Memory B cell (primary cell): Measurements from ENCODE around the gene DTNA.

Experiments used
- ATAC-seq: fragments of 150-1000 bp; cut with Tn5 transposase; 2 replicates; pipeline ENCODE4 v1.10.0; 2021; ENCODE audit warnings: low read depth, mild to moderate bottlenecking, moderate library complexity
- DNase-seq, 2 donors: peaks; one replicate each; pipeline ENCODE4 v3.0.0; 2022; ENCODE audit warnings: low spot score in 2 of 2
- H3K27ac Mint-ChIP-seq: one replicate; pipeline ENCODE4 v1.8.0; 2022; ENCODE audit warnings: mild to moderate bottlenecking, moderate library complexity, mixed read lengths
- H3K27me3 Mint-ChIP-seq: one replicate; pipeline ENCODE4 v1.8.0; 2022; ENCODE audit warnings: mixed read lengths
- H3K36me3 Mint-ChIP-seq: one replicate; pipeline ENCODE4 v1.8.0; 2022; ENCODE audit warnings: mild to moderate bottlenecking, mixed read lengths
- H3K4me1 Mint-ChIP-seq: one replicate; pipeline ENCODE4 v1.8.0; 2022; ENCODE audit warnings: mixed read lengths
- H3K4me3 Mint-ChIP-seq: one replicate; pipeline ENCODE4 v1.8.0; 2022; ENCODE audit warnings: mild to moderate bottlenecking, moderate library complexity, mixed read lengths
- H3K9me3 Mint-ChIP-seq: one replicate; pipeline ENCODE4 v1.8.0; 2022; ENCODE audit warnings: mixed read lengths

Gene DTNA

GRCh38 chr18:34818064-34818463 lies 108.0 kb downstream of the DTNA start:
- DNase-seq: no peak
- H3K27me3 Mint-ChIP-seq: peaks cover 6% of the 10 kb centered on the region
- H3K36me3 Mint-ChIP-seq: no peaks in the 10 kb centered on the region
- no peaks in the 10 kb centered on the region for H3K9me3 Mint-ChIP-seq
- H3K27ac Mint-ChIP-seq: no peak overlapping the region
- no peaks in the 10 kb centered on the region for H3K4me1 Mint-ChIP-seq
- no peak overlapping the region for H3K4me3 Mint-ChIP-seq
- ATAC-seq: no peak

- Mint-ChIP-seq H3K4me1 (no peaks in the 10 kb centered on the region), H3K27ac (no peak overlapping the region), H3K9me3 (no peaks in the 10 kb centered on the region), H3K27me3 (peaks cover 6% of the 10 kb centered on the region), H3K36me3 (no peaks in the 10 kb centered on the region), H3K4me3 (no peak overlapping the region)
- DNase-seq: no peak
- ATAC-seq: no peak
These were observed 110.4 kb downstream of the DTNA start for GRCh38 chr18:34820360-34821065.

GRCh38 chr18:34821669-34822210 lies 111.6 kb downstream of the DTNA start:
- H3K4me1 Mint-ChIP-seq: no peaks in the 10 kb centered on the region
- ATAC-seq (no peak), DNase-seq (no peak)
- peaks cover 6% of the 10 kb centered on the region for H3K27me3 Mint-ChIP-seq
- H3K36me3 Mint-ChIP-seq: no peaks in the 10 kb centered on the region
- no peaks in the 10 kb centered on the region for H3K9me3 Mint-ChIP-seq
- no peak overlapping the region for H3K27ac Mint-ChIP-seq
- H3K4me3 Mint-ChIP-seq: no peak overlapping the region

GRCh38 chr18:34828093-34828492 lies 118.0 kb downstream of the DTNA start:
- no peak overlapping the region for H3K27ac Mint-ChIP-seq
- H3K4me1 Mint-ChIP-seq: no peaks in the 10 kb centered on the region
- no peaks in the 10 kb centered on the region for H3K36me3 Mint-ChIP-seq
- H3K9me3 Mint-ChIP-seq: no peaks in the 10 kb centered on the region
- DNase-seq (no peak), ATAC-seq (no peak)
- H3K4me3 Mint-ChIP-seq: no peak overlapping the region
- peaks cover 2% of the 10 kb centered on the region for H3K27me3 Mint-ChIP-seq

- Mint-ChIP-seq H3K4me3 (no peak overlapping the region), H3K9me3 (no peaks in the 10 kb centered on the region), H3K36me3 (no peaks in the 10 kb centered on the region), H3K4me1 (no peaks in the 10 kb centered on the region), H3K27me3 (peaks cover 2% of the 10 kb centered on the region), H3K27ac (no peak overlapping the region)
- DNase-seq: no peak
- no peak for ATAC-seq
These were observed 124.8 kb downstream of the DTNA start for GRCh38 chr18:34834897-34835296.

GRCh38 chr18:34835466-34835865 lies 125.4 kb downstream of the DTNA start:
- no peak for ATAC-seq
- H3K4me1 Mint-ChIP-seq: no peaks in the 10 kb centered on the region
- no peaks in the 10 kb centered on the region for H3K36me3 Mint-ChIP-seq
- H3K27me3 Mint-ChIP-seq: peaks cover 1% of the 10 kb centered on the region
- DNase-seq: no peak
- no peaks in the 10 kb centered on the region for H3K9me3 Mint-ChIP-seq
- no peak overlapping the region for H3K27ac Mint-ChIP-seq
- H3K4me3 Mint-ChIP-seq: no peak overlapping the region

GRCh38 chr18:34837769-34838272 lies 127.7 kb downstream of the DTNA start:
- no peaks in the 10 kb centered on the region for H3K4me1 Mint-ChIP-seq
- DNase-seq: no peak
- no peaks in the 10 kb centered on the region for H3K36me3 Mint-ChIP-seq
- H3K9me3 Mint-ChIP-seq: no peaks in the 10 kb centered on the region
- H3K4me3 Mint-ChIP-seq: no peak overlapping the region
- H3K27ac Mint-ChIP-seq: no peak overlapping the region
- no peak for ATAC-seq
- peaks cover 2% of the 10 kb centered on the region for H3K27me3 Mint-ChIP-seq

- no peak for DNase-seq
- Mint-ChIP-seq H3K4me1 (no peaks in the 10 kb centered on the region), H3K4me3 (no peak overlapping the region), H3K36me3 (no peaks in the 10 kb centered on the region), H3K9me3 (no peaks in the 10 kb centered on the region), H3K27ac (no peak overlapping the region), H3K27me3 (peaks cover 2% of the 10 kb centered on the region)
- no peak for ATAC-seq
These were observed 128.6 kb downstream of the DTNA start for GRCh38 chr18:34838669-34839068.

GRCh38 chr18:34840256-34840826 lies 130.2 kb downstream of the DTNA start:
- no peak overlapping the region for H3K27ac Mint-ChIP-seq
- DNase-seq (no peak), ATAC-seq (no peak)
- no peaks in the 10 kb centered on the region for H3K36me3 Mint-ChIP-seq
- H3K9me3 Mint-ChIP-seq: no peaks in the 10 kb centered on the region
- peaks cover 2% of the 10 kb centered on the region for H3K27me3 Mint-ChIP-seq
- no peaks in the 10 kb centered on the region for H3K4me1 Mint-ChIP-seq
- no peak overlapping the region for H3K4me3 Mint-ChIP-seq

GRCh38 chr18:34841891-34842290 lies 131.8 kb downstream of the DTNA start:
- Mint-ChIP-seq H3K27ac (no peak overlapping the region), H3K36me3 (no peaks in the 10 kb centered on the region), H3K4me3 (no peak overlapping the region), H3K9me3 (no peaks in the 10 kb centered on the region), H3K27me3 (peaks cover 2% of the 10 kb centered on the region), H3K4me1 (no peaks in the 10 kb centered on the region)
- DNase-seq (no peak), ATAC-seq (no peak)

- Mint-ChIP-seq H3K27ac (no peak overlapping the region), H3K27me3 (peaks cover 4% of the 10 kb centered on the region), H3K9me3 (no peaks in the 10 kb centered on the region), H3K36me3 (no peaks in the 10 kb centered on the region), H3K4me3 (no peak overlapping the region), H3K4me1 (no peaks in the 10 kb centered on the region)
- DNase-seq (no peak), ATAC-seq (no peak)
These were observed 134.0 kb downstream of the DTNA start for GRCh38 chr18:34844072-34844471.

- no peaks in the 10 kb centered on the region for H3K4me1 Mint-ChIP-seq
- H3K27me3 Mint-ChIP-seq: peaks cover 4% of the 10 kb centered on the region
- no peaks in the 10 kb centered on the region for H3K36me3 Mint-ChIP-seq
- H3K9me3 Mint-ChIP-seq: no peaks in the 10 kb centered on the region
- no peak for DNase-seq
- ATAC-seq: no peak
- H3K27ac Mint-ChIP-seq: no peak overlapping the region
- H3K4me3 Mint-ChIP-seq: no peak overlapping the region
These were observed 134.8 kb downstream of the DTNA start for GRCh38 chr18:34844732-34845459.

GRCh38 chr18:34847408-34847807 lies 137.3 kb downstream of the DTNA start:
- no peak for DNase-seq
- H3K4me3 Mint-ChIP-seq: no peak overlapping the region
- no peaks in the 10 kb centered on the region for H3K36me3 Mint-ChIP-seq
- H3K27ac Mint-ChIP-seq: no peak overlapping the region
- no peak for ATAC-seq
- no peaks in the 10 kb centered on the region for H3K4me1 Mint-ChIP-seq
- peaks cover 6% of the 10 kb centered on the region for H3K27me3 Mint-ChIP-seq
- H3K9me3 Mint-ChIP-seq: no peaks in the 10 kb centered on the region

GRCh38 chr18:34848156-34848555 lies 138.1 kb downstream of the DTNA start:
- no peaks in the 10 kb centered on the region for H3K36me3 Mint-ChIP-seq
- no peak overlapping the region for H3K4me3 Mint-ChIP-seq
- DNase-seq (no peak), ATAC-seq (no peak)
- H3K27ac Mint-ChIP-seq: no peak overlapping the region
- no peaks in the 10 kb centered on the region for H3K9me3 Mint-ChIP-seq
- peaks cover 6% of the 10 kb centered on the region for H3K27me3 Mint-ChIP-seq
- no peaks in the 10 kb centered on the region for H3K4me1 Mint-ChIP-seq
